Liver (tissue), 3 donors: ENCODE data around the gene TRAPPC5.

Experiments used
- CTCF ChIP-seq: fragments of 150-350 bp; IDR thresholded peaks from 2 replicates; pipeline ENCODE4 v1.5.1; 2017; ENCODE audit warnings: improper control_type of control experiment, low read depth, low read length; ENCODE audit not compliant: missing input control
- EGR1 ChIP-seq, 2 donors: IDR thresholded peaks; 2 replicates each; pipeline ENCODE4 v1.6.1; 2016 to 2018; ENCODE audit warnings: antibody characterized with exemption in 2 of 2, low read depth in 2 of 2
- MAX ChIP-seq: IDR thresholded peaks from 2 replicates; pipeline ENCODE4 v1.6.1; 2016; ENCODE audit warnings: antibody characterized with exemption
- TAF1 ChIP-seq: conservative IDR thresholded peaks from 2 replicates; pipeline ENCODE4 v1.6.1; 2016; ENCODE audit warnings: antibody characterized with exemption, mild to moderate bottlenecking
- YY1 ChIP-seq: IDR thresholded peaks from 2 replicates; pipeline ENCODE4 v1.6.1; 2016; ENCODE audit warnings: antibody characterized with exemption, mild to moderate bottlenecking
- donor health status: healthy.
- donor health status: healthy.

GRCh38 chr19:7698583-7698982, 17.9 kb downstream of the TRAPPC5 start:
- TF ChIP-seq MAX (no peak), CTCF (no peak), EGR1 (IDR thresholded peaks at IDR 0.05; ENCODE audit: low read depth in 2 of 2) (no peak), YY1 (no peak), TAF1 (no peak)
